Hematopoietic multipotent progenitor cell treated with erythropoietin and hydrocortisone succinate and interleukin-3 and kit ligand, for 6 days (in vitro differentiated cells): ENCODE results near the gene TNFRSF8.
"Not testable (repeated sequence)": the region's sequence is repeated elsewhere in the genome, so short reads cannot be mapped to it uniquely, and the experiment has no call there.

Experiments used
- DNase-seq: peaks from one replicate; pipeline ENCODE4 v3.0.0-alpha.2; 2015

Gene TNFRSF8

GRCh38 chr1:12090326-12090725 lies 27.2 kb downstream of the TNFRSF8 start:
- DNase-seq, result no peak

GRCh38 chr1:12091191-12091590 lies 28.1 kb downstream of the TNFRSF8 start:
- DNase-seq, result no peak

DNA sequence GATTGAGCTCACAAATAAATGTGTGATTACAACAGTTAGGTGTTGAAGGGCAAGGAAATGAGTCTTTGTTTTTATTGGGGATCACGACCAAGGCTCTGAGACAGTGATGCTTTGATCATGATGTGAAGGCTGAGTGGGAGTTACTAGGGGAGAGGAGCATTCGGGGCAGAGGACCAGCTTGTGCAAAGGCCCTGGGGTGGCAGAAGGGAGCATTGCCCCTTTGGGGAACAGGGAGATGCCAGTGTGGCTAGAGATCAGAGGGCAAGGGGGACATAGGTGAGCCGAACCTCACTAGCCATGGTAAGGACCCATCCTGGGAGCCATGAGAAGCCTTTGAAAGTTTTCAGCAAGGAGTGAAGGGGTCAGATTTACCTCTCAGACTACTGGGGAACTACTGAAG lies 31.1 kb downstream of the TNFRSF8 start:
- no peak for DNase-seq

- no peak for DNase-seq
These were observed 32.6 kb downstream of the TNFRSF8 start for GRCh38 chr1:12095452-12096263.

GRCh38 chr1:12096615-12097014 lies 33.5 kb downstream of the TNFRSF8 start:
- no peak for DNase-seq

DNA sequence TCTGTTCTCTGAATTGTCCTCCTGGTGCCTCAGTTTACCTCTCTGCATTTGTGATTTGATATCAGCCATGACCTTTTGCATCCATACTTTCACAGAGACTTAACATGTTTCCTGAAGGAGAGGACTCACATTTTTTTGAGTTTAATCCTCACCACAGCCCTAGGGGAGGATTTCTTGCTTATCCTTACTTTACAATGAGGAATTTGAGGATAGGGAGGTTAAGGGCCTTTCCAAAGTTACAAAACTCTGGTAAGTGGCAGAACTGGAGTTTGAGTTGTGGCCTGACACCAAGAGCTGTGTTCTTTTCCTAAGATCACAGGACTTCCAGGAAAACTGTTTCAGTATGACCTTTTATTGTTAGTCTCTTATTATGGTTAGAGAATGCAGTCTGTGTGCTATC lies 34.2 kb downstream of the TNFRSF8 start:
- no peak for DNase-seq

DNA sequence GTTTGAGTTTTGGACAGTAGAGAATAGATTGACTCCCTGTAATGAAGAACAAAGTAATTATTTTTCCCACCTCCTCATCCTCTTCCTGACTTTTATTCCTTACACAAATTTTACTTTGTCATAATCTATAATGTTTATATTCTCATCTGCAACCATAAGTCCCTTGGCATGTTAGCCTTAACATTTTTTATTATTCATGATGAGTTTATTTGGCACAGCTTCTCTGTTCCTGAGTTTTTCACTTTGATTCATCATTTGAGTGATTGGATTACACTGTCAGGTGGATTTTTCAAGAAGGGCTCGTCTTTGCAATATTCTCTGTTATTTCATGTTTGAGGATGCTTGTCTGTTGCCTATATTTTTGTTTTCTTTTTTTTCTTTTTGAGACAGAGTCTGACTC lies 35.7 kb downstream of the TNFRSF8 start:
- no peak for DNase-seq

GRCh38 chr1:12099610-12100009 lies 36.5 kb downstream of the TNFRSF8 start:
- no peak for DNase-seq

GRCh38 chr1:12100071-12100470 lies 37.0 kb downstream of the TNFRSF8 start:
- DNase-seq, result no peak

- DNase-seq, result not testable (repeated sequence)
These were observed 38.0 kb downstream of the TNFRSF8 start for GRCh38 chr1:12101120-12101519.

DNA sequence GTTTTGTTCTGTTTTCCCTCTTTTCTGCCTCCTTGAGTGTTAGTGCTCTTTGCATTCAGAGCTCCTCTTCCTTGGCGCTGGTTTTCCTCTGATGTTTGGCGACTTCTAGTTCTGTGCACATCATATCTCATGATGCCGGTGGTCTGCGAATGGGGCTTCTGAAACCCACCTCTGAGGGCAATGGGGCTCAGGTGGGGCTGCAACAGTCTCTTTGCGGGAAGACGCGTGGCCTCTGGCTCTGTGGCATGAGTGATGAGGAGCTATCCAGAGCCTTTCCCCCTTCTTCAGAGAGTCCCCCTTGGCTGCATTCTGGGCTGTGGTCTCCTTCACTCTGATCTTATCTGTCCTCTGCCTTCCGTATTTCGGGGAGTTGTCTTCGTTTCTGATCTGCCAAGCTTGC lies 39.0 kb downstream of the TNFRSF8 start:
- DNase-seq, result no peak

DNA sequence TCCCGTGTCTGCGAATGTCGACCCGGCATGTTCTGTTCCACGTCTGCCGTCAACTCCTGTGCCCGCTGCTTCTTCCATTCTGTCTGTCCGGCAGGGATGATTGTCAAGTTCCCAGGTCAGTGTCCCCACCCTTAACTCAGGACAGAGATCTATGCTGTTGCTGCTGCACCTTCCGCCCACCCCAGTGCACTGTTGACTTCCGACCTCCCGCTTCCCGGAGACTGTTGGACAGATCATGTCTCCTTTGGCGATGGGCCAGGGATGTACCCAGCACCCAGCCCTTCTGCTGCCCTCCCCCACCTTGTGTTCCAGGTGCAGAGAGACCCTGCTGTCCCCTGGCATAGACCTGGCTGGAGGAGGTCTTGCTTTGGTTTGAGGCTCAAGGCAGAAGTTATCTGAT lies 41.3 kb downstream of the TNFRSF8 start:
- DNase-seq, result no peak

DNA sequence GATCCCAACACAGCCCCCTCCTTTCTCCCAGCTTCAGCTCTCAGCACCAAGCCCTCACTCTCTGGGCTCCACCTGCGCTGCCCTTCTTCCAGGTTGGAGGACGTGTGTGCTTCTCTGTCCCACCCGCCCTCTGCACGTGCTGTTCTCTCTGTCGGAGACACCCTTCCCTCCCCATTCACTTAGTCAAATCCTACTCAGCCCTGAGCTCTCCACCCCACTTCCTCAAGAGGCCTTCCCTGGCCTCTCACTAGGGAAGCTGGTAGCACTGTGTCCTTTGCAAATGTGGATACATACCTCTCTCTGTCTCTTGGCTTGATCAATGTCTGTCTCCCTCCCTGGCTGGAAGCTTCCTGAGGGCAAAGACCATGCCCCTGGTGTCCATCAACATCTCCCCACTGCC lies 43.0 kb downstream of the TNFRSF8 start:
- no peak for DNase-seq

GRCh38 chr1:12106861-12107260 lies 43.8 kb downstream of the TNFRSF8 start:
- peak; percentile 40 for DNase-seq

GRCh38 chr1:12107718-12108117 lies 44.6 kb downstream of the TNFRSF8 start:
- no peak for DNase-seq

DNA sequence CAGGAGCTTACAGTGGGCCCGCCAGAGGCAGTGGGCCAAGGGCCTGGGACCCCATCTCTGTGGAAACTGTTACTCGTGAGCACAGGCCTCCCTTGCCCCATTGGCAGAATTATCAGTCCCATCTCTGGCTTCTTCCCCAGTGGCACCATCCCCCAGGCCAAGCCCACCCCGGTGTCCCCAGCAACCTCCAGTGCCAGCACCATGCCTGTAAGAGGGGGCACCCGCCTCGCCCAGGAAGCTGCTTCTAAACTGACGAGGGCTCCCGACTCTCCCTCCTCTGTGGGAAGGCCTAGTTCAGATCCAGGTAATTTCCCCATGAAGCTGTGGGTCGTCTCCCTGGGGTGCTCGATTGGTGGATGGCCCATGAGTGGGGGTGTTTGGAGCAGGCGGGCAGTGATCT lies 46.8 kb downstream of the TNFRSF8 start:
- DNase-seq, result no peak

GRCh38 chr1:12111741-12112140 lies 48.6 kb downstream of the TNFRSF8 start:
- DNase-seq, result no peak

DNA sequence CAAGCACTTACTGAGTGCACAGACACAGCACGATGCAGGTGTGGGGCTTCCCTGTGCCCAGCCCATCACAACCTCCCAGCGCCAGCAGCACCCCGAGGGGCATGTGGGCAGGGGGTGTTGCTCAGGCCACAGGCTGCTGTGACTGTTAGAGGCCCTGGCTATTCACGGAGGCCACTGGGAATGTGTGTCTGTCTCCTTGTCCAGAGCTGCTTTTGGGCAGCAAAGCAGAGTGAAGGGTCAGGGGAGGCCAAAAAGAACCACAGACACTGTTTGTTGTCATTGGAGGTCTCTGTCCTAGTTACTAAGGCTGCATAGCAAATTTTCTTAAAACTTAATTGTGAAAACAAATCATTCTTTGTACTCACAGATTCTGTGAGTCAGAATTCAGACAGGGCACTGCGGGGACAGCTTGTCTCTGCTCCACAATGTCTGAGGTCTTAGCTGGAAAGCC lies 49.6 kb downstream of the TNFRSF8 start:
- no peak for DNase-seq

DNA sequence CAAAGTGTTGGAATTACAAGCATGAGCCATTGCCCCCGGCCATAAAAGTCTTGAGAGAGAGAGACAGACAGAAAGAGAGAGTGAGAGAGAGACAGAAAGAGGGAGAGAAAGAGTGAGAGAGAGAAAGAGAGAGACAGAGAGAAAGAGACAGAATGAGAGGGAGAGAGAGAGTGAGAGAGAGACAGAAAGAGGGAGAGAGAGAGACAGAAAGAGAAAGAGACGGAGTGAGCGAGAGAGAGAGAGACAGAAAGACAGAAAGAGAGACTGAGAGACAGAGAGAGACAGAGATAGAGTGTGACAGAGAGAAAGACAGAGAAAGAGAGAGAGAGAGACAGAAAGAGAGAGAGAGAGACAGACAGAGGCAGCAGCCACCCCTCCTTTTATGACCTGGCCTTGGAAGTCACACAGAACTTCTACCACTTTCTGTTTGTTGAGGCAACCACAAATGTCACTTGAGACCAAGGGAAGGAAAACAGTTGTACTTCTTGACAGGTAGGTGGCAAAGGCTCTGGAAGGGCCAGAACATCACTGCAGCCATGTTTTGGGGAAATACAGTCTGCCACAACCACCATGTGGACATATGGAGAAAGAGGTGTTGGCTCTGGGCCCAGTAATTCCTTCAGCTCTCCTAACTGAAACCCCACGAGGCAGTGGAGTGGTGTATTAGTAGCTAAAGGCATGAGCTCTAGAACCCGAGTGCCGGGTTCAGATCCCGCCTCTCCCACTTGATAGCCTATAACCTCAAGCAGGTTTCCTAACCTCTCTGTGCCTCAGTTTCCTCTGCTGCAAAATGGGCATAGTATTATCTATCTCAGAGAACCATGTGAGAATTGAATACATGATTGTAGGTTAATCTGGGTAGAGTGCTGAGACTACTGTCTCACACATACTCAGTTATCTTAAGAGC lies 50.6 kb downstream of the TNFRSF8 start:
- peak; percentile 41 for DNase-seq

DNA sequence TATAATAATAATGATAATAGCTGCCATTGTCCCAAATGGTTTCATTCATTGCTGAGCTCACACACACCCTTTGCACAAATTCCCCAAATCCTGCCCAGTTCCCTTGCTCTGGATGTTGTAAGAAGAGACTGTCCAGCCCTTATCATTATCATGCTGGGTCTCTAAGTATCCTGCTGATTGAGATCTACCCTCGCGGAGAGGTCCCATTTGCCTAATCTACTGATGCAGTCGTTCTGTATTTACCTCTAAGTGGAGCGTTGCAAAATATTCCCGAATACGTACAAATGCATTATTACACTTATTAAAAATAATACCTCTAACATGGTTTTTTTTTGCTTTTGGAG lies 51.2 kb downstream of the TNFRSF8 start:
- DNase-seq, result no peak

DNA sequence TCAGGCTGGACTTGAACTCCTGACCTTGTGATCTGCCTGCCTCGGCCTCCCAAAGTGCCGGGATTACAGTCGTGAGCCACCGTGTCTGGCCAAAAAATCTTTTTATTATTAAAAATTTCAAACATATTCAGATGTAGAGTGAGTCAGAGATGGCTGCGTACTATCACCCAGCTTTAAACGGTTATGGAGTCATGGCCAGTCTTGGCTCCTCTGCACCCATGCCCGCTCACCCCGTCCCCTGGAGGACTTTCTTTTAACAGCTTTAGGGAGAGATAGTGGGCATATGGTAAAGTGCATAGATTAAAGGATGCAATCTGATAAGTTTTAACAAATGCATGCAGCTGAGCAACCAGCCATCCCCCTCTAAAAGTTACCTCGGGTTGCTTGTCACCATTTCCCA lies 51.8 kb downstream of the TNFRSF8 start:
- DNase-seq, result no peak

GRCh38 chr1:12121212-12122003 lies 58.3 kb downstream of the TNFRSF8 start:
- no peak for DNase-seq

DNA sequence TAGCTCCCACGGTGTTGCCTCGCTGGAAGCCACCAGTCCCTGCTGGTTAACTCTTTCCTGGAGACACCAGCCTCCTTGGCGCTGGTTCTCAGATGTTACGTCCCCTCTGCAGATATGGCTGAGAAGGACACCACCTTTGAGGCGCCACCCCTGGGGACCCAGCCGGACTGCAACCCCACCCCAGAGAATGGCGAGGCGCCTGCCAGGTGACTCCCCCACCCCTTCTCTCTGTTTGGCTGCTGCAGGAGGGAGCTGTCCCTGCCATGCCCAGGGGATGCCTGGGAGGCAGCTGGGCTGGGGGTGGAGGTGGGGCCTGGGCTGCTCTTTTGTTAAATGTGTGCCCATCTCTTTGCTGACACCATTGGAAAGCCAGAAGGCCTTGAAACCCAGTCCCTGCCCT lies 60.1 kb downstream of the TNFRSF8 start:
- DNase-seq, result no peak
